ENCODE measurements around the gene SLC29A2. TPM values are rescaled to one million over a fixed set of nuclear protein-coding genes. Genes with fewer than 3 reads are reported as not detected.

Gene SLC29A2
- total and polyA plus RNA-seq, 4 donors = 1.2 to 3.3 (median 1.5) TPM

DNA sequence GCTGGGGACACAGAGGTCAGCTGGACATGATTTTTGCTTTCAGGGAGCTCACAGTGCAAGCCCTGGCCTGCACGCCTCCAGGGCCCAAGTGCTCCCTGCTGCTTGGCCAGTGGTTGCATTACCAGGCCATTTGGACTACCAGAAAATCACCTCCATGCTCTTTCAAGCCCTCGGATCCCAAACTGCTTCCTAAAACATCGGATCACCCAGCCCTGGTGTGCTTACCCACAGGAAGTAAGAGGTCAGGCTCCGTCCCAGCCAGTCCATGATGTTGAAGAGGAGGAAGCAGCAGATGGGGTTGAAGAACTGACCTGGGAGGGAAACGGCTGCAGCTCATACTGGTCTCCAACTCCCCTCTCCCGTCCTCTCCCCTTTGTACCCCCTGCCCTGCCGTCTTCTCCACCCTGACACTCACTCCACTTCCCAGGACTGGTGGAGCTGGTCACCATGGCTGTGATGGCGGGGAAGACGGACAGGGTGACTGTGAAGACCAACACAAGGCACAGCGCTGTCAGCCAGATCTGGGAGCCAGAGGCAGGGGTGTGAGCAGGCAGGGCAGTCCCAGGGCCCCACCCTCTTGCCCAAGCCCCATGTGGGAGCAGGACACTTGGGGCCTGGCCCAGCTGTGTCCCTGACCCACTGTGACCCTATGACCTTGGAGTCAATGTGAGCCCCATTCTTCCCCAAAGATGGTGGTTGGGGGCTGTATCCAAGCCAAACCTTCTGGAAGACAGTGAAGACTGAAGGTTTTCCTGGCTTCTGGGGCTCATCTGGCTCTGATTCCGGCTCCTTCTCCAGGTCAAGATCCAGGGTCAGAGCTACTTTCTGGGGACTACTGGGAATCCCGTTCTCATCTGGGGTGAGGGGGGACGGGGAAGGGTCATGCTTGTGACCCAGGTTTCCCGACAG, 5.6 kb downstream of the SLC29A2 start:
- 88% methylated on average over 14 of the region's 14 CpGs for WGBS
- Histone ChIP-seq H3K4me1 (ENCODE audit: control insufficient read depth in 4 of 4, insufficient read depth in 4 of 4, low read length in 3 of 4) (peaks cover 0 to 2% (median 1%) of the 10 kb centered on the region in 4 donors), H3K4me3 (ENCODE audit: low read depth in 1 of 3, low read length in 3 of 3) (no peak overlapping the region), H3K9me3 (ENCODE audit: control insufficient read depth in 4 of 4, low read length in 3 of 4) (no peaks in the 10 kb centered on the region), H3K27ac (ENCODE audit: low read depth in 1 of 2, low read length in 2 of 2) (no peak overlapping the region), H3K27me3 (ENCODE audit: control insufficient read depth in 4 of 4, insufficient read depth in 4 of 4, low read length in 3 of 4) (no peaks in the 10 kb centered on the region), H3K36me3 (ENCODE audit: control insufficient read depth in 4 of 4, insufficient read depth in 3 of 4, low read depth in 1 of 4, low read length in 3 of 4) (peaks cover 0 to 5% (median under 1%) of the 10 kb centered on the region in 4 donors), H3K9ac (ENCODE audit: low read depth in 1 of 2, low read length in 2 of 2) (no peak overlapping the region)
- TF ChIP-seq FOXA1 (IDR thresholded peaks at IDR 0.05) (no peak), YY1 (IDR thresholded peaks at IDR 0.05) (no peak), HNF4G (IDR thresholded peaks at IDR 0.05) (no peak), RXRA (IDR thresholded peaks at IDR 0.05) (no peak), GABPA (IDR thresholded peaks at IDR 0.05 in 1 of 2, conservative IDR thresholded peaks at IDR 0.05 in 1 of 2) (no peak), RAD21 (IDR thresholded peaks at IDR 0.05) (no peak), NR2F2 (IDR thresholded peaks at IDR 0.05) (no peak)
- TF ChIP-seq, protein P1, sequence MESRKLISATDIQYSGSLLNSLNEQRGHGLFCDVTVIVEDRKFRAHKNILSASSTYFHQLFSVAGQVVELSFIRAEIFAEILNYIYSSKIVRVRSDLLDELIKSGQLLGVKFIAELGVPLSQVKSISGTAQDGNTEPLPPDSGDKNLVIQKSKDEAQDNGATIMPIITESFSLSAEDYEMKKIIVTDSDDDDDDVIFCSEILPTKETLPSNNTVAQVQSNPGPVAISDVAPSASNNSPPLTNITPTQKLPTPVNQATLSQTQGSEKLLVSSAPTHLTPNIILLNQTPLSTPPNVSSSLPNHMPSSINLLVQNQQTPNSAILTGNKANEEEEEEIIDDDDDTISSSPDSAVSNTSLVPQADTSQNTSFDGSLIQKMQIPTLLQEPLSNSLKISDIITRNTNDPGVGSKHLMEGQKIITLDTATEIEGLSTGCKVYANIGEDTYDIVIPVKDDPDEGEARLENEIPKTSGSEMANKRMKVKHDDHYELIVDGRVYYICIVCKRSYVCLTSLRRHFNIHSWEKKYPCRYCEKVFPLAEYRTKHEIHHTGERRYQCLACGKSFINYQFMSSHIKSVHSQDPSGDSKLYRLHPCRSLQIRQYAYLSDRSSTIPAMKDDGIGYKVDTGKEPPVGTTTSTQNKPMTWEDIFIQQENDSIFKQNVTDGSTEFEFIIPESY (IDR thresholded peaks at IDR 0.05) = no peak
- TF ChIP-seq, protein P2, sequence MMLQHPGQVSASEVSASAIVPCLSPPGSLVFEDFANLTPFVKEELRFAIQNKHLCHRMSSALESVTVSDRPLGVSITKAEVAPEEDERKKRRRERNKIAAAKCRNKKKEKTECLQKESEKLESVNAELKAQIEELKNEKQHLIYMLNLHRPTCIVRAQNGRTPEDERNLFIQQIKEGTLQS (IDR thresholded peaks at IDR 0.05) = no peak
- no peak for DNase-seq (ENCODE audit: low spot score)

DNA sequence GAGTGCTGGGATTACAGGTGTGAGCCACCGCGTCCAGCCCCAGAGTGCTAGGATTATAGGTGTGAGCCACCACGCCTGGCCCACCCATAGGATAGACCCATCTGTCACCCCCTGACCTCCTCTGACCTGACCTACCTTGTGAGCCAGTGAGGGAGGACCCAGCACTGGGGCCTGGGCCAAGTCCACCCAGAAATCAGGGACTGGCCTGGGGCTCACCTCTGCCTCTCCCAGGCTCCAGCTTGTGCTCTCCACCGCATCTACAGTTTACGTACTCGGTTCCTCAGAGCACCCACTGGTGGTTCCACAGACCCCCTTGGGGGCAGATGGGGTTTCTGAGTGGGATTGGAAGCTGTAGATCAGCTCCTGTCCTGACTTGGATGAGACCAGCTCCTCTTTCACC, 6.4 kb downstream of the SLC29A2 start:
- H3K9me3 ChIP-seq (ENCODE audit: control insufficient read depth in 4 of 4, low read length in 3 of 4) = no peaks in the 10 kb centered on the region
- H3K27me3 ChIP-seq (ENCODE audit: control insufficient read depth in 4 of 4, insufficient read depth in 4 of 4, low read length in 3 of 4) = no peaks in the 10 kb centered on the region
- DNase-seq (ENCODE audit: low spot score) = no peak
- no peak overlapping the region for H3K27ac ChIP-seq (ENCODE audit: low read depth in 1 of 2, low read length in 2 of 2)
- WGBS = 93% methylated on average over 6 of the region's 6 CpGs
- H3K4me1 ChIP-seq (ENCODE audit: control insufficient read depth in 4 of 4, insufficient read depth in 4 of 4, low read length in 3 of 4) = no peaks in the 10 kb centered on the region
- no peak for TF ChIP-seq RXRA (IDR thresholded peaks at IDR 0.05)
- TF ChIP-seq GABPA (IDR thresholded peaks at IDR 0.05 in 1 of 2, conservative IDR thresholded peaks at IDR 0.05 in 1 of 2) = no peak
- TF ChIP-seq REST (IDR thresholded peaks at IDR 0.05) = no peak
- TF ChIP-seq JUND (IDR thresholded peaks at IDR 0.05) = no peak
- TF ChIP-seq TAF1 (conservative IDR thresholded peaks at IDR 0.05) = no peak
- TF ChIP-seq RAD21 (IDR thresholded peaks at IDR 0.05) = no peak
- TF ChIP-seq, protein P3, sequence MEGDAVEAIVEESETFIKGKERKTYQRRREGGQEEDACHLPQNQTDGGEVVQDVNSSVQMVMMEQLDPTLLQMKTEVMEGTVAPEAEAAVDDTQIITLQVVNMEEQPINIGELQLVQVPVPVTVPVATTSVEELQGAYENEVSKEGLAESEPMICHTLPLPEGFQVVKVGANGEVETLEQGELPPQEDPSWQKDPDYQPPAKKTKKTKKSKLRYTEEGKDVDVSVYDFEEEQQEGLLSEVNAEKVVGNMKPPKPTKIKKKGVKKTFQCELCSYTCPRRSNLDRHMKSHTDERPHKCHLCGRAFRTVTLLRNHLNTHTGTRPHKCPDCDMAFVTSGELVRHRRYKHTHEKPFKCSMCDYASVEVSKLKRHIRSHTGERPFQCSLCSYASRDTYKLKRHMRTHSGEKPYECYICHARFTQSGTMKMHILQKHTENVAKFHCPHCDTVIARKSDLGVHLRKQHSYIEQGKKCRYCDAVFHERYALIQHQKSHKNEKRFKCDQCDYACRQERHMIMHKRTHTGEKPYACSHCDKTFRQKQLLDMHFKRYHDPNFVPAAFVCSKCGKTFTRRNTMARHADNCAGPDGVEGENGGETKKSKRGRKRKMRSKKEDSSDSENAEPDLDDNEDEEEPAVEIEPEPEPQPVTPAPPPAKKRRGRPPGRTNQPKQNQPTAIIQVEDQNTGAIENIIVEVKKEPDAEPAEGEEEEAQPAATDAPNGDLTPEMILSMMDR (IDR thresholded peaks at IDR 0.05; ENCODE audit: low read depth, low read length, missing input control) = no peak
- TF ChIP-seq, protein P1 (IDR thresholded peaks at IDR 0.05) = no peak
- no peak overlapping the region for H3K9ac ChIP-seq (ENCODE audit: low read depth in 1 of 2, low read length in 2 of 2)
- H3K4me3 ChIP-seq (ENCODE audit: low read depth in 1 of 3, low read length in 3 of 3) = no peak overlapping the region
- peaks cover 0 to 5% (median 4%) of the 10 kb centered on the region in 4 donors for H3K36me3 ChIP-seq (ENCODE audit: control insufficient read depth in 4 of 4, insufficient read depth in 3 of 4, low read depth in 1 of 4, low read length in 3 of 4)

Data from liver (tissue), 9 donors.